Measurements from ENCODE around the gene HLA-DMB.

Gene HLA-DMB

DNA sequence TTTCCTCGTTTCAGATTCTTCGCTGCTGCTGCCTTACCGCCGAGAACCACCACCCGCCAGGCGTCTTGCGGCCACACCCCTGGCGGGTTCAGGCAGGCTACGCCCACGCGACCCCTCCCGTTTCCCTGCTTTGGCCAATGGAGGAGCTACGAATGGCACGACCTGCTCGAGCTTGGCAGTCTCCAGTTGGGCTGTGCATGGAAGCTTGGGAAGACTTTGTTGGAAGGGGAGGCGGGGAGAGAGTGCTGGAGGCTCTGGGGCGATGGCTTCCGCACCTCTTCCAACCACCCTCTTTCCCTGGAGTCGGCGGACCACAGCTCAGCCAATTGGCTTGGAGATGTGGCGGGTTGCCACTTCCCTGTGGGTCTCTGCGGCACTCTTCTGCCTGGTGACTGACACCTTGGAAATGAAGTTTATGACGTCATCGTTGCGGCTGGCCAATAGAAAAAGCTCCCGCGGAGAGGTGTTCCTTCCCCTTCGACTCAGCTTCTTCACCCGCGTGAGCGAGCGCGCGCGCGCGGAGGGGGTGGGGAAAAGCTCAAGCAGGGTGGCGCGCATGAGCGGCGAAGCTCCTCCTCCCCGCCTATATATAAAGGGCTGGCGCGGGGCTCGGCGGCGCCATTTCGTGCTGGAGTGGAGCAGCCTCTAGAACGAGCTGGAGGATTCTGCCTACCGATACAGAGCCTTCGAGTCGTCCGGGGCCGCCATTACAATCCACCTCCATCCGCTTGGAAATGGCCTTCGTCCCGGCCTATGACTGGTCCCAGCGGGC lies 30.9 kb upstream of the HLA-DMB start:
- DNase-seq = peak; percentile 100

DNA sequence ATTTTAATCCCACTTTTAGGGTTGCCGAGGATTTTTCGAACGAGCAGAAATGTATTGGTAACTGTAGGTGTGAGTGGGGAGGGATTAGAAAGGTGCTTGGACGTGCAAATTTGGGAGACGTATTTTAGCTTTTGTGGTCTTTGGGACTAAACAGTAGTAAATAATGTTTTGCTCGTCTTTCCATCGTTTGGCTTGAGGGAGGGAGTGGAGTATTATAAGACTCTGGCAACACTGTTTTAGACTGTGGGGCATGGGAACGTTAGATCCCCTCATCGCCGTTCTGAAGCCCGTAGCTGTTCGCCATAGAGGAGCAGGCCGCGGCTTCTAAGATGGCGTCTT lies 30.4 kb upstream of the HLA-DMB start:
- no peak for DNase-seq

- DNase-seq = peak; percentile 94
Measured at GRCh38 chr6:32970413-32971241, 29.8 kb upstream of the HLA-DMB start.

DNA sequence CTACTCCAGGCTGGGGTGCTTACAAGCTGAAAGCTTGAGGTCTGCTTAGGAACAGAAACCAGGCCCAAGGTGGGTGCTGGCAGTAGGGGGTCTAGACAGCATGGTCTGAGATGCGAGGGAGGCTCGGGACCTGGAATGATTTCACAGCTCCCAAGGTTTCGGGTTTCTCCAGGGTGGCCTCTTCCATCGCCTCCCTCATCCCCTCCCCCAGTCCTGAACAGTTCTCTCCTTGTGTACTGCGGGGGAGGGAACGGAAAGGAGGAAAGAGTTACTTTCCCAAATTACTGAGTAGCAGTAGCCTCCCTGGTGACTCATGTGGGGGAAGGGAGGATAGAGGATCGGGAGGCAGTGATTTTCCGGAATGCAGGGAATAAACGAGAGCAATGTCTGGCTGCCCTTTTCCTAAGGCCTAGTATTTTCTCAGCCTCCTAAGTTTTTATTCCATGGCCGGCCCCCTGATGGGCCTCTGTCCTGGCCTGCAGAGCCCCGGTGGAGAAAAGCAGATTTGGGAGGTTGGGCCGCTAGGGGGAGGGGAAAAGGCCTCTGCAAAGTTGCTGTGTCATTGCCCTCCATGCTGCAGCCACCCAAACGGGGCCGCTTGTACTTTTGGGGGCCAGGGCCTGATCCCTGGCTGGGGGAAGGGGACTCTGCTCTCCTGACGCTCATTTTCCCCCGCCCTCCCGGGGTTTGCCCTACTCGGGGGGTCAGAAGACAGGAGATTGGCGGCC lies 29.0 kb upstream of the HLA-DMB start:
- DNase-seq = peak; percentile 97

DNA sequence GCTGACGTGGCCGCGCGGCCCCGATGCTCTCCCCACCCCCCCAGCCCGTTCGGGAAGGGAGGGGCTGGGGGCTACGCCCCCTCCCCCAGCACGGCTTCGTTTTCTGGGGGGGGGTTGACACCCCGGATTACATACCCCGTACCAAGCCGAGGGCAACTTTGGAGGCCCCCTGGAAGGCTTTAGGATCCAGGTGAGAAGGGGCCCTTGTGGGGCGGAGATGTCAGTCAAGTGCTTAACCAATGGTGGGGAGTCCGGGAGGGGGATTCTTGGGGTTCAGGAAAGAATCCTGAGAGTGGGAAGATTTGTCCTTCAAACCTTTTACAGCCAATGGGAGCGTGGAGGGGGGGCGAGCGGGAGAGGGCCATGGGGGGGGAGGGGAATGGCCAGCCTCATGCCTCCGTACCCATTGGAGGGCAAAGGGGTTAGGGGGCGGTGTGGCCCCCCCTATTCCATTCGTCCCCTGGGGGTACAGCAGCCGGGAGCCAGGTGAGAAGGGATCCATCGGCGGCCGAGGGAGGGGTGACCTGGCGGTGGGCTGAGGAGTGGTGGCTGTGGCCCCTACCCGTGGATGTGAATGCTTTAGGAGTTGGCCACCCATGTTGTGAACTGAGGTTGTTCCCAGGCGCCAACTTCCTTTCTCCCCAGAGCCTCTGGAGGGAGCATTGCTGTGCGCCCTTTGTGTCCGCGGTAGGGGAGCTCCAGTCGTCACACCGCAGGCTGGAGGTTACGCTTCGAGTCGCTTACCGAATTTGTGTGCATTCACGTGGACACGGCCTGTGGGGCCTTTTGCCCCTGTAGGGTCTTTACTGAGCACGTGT lies 28.2 kb upstream of the HLA-DMB start:
- peak; percentile 94 for DNase-seq

GRCh38 chr6:32968093-32968866 lies 27.5 kb upstream of the HLA-DMB start, which contains the start of gene BRD2:
TSS of gene BRD2 (plus strand) at chr6:32968594. CDS start at chr6:32972899, 4,305 bp downstream.
- DNase-seq = peak; percentile 98

GRCh38 chr6:32967151-32968091 lies 26.6 kb upstream of the HLA-DMB start:
- DNase-seq = peak; percentile 69

DNA sequence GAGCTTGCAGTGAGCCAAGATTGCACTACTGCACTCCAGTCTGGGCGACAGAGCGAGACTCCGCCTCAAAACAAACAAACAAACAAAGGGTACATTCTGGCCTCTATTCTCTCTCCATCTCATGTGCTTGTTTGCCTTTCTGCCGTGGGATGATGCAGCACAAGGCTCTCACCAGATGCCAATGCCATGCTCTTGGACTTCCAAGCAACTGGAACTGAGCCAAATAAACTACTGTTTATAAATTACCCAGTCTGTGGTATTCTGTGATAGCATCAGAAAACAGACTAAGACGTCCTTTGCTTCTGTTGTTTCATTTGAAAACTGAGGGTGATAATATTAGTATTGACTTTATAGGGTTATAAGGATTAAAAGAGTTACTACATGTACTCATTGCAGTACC lies 23.9 kb upstream of the HLA-DMB start:
- DNase-seq = no peak

- no peak for DNase-seq
Measured at GRCh38 chr6:32963866-32964265, 23.0 kb upstream of the HLA-DMB start.

GRCh38 chr6:32962213-32962826 lies 21.5 kb upstream of the HLA-DMB start:
- no peak for DNase-seq

GRCh38 chr6:32960563-32960962 lies 19.7 kb upstream of the HLA-DMB start:
- DNase-seq = no peak

DNA sequence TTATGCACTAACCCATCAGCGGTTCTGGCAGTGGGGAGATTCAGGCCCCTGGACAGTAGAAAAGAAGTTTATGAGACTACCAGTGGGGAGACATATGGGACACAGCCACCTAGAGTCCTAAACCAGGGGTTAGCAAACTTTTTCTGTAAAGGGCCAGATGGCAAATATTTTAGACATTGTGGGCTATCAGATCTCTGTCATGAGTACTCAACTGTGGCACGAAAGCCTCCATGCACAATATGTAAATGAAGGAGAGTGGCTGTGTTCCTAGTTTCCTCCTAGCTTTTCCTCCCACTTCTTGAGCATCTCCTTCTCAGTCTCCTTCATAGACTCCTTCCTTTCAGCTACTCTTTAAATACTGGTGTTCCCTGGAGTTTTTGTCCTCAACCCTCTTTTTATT lies 15.3 kb upstream of the HLA-DMB start:
- DNase-seq = no peak

GRCh38 chr6:32954986-32955802 lies 14.4 kb upstream of the HLA-DMB start:
- no peak for DNase-seq

- DNase-seq = no peak
Measured at GRCh38 chr6:32954267-32954666, 13.4 kb upstream of the HLA-DMB start.

- no peak for DNase-seq
Measured at GRCh38 chr6:32953775-32954174, 12.9 kb upstream of the HLA-DMB start.

GRCh38 chr6:32952817-32953739 lies 12.2 kb upstream of the HLA-DMB start, which contains the start of gene HLA-DMA:
TSS of gene HLA-DMA (minus strand) at chr6:32953097. CDS start at chr6:32953036, 61 bp downstream.
- peak; percentile 97 for DNase-seq

- no peak for DNase-seq
Measured at GRCh38 chr6:32950449-32950848, 9.6 kb upstream of the HLA-DMB start.

DNA sequence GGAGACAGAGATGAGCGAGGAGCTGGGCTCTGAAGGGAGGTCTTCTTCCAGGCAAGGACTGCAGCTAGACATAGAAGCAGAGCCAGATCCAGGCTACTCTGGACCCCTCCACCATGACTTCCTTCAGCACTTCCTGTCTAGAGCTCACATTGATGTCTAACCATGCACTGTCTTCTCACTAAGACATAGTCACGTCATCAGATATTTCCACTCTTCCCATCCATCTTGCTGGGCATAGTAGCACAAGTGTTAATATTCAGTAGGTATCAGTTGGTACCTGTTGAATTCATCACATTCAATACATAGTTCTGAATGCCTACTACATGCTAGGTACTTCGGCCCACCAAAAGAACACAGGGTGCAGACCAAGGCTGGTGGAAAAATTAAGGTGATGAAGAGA lies 9.2 kb upstream of the HLA-DMB start:
- DNase-seq = no peak
